Neural cell (in vitro differentiated cells): ENCODE results near the gene ABCA13. TPM values are rescaled to one million over a fixed set of nuclear protein-coding genes. Genes with fewer than 3 reads are reported as not detected.

Experiments
- H2AFZ ChIP-seq: fragments of 200-600, 300-800 bp; sonication (generic), shearing (Covaris generic); 2 replicates; pipeline ENCODE4 v1.6.0; 2014; ENCODE audit warnings: low read depth, mild to moderate bottlenecking, antibody characterized with exemption, low read length, moderate library complexity
- H3F3A ChIP-seq: fragments of 200-600 bp; shearing (Covaris generic); 2 replicates; pipeline ENCODE4 v1.6.1; 2016; ENCODE audit warnings: mild to moderate bottlenecking, moderate library complexity, mixed read lengths, antibody characterized with exemption, low read length; ENCODE audit not compliant: insufficient read depth, poor library complexity, severe bottlenecking
- H3K27ac ChIP-seq: fragments of 200-600, 300-800 bp; sonication (generic), shearing (Covaris generic); 2 replicates; pipeline ENCODE4 v1.5.1; 2014; ENCODE audit warnings: mild to moderate bottlenecking, low read length, moderate library complexity
- H3K27me3 ChIP-seq: fragments of 300-800, 200-600 bp; sonication (generic), shearing (Covaris generic); 2 replicates; pipeline ENCODE4 v1.6.0; 2014; ENCODE audit warnings: mild to moderate bottlenecking, low read depth, low read length, moderate library complexity; ENCODE audit not compliant: insufficient read depth
- H3K36me3 ChIP-seq: fragments of 300-800, 200-600 bp; sonication (generic), shearing (Covaris generic); 2 replicates; pipeline ENCODE4 v1.5.1; 2014; ENCODE audit warnings: mild to moderate bottlenecking, antibody characterized with exemption, low read length, moderate library complexity; ENCODE audit not compliant: insufficient read depth
- H3K4me2 ChIP-seq: fragments of 300-800, 200-600 bp; sonication (generic), shearing (Covaris generic); 2 replicates; pipeline ENCODE4 v1.6.0; 2014; ENCODE audit warnings: mild to moderate bottlenecking, low read length
- H3K4me3 ChIP-seq: fragments of 300-800, 200-600 bp; sonication (generic), shearing (Covaris generic); 2 replicates; pipeline ENCODE4 v1.5.1; 2014; ENCODE audit warnings: mild to moderate bottlenecking, low read length, moderate library complexity
- H3K79me2 ChIP-seq: fragments of 200-600 bp; shearing (Covaris generic); replicated peaks from 2 replicates; pipeline ENCODE4 v1.6.0; 2014; ENCODE audit warnings: mild to moderate bottlenecking, low read length, moderate library complexity; ENCODE audit not compliant: insufficient read depth
- H3K9ac ChIP-seq: fragments of 300-800, 200-600 bp; sonication (generic), shearing (Covaris generic); 2 replicates; pipeline ENCODE4 v1.6.1; 2016; ENCODE audit warnings: mild to moderate bottlenecking, low read length, mixed read lengths
- H3K9me2 ChIP-seq: fragments of 200-600 bp; shearing (Covaris generic); 2 replicates; pipeline ENCODE4 v1.6.1; 2016; ENCODE audit warnings: mild to moderate bottlenecking, low read length, mixed read lengths; ENCODE audit not compliant: insufficient read depth
- H3K9me3 ChIP-seq: fragments of 200-600, 300-800 bp; sonication (generic), shearing (Covaris generic); 2 replicates; pipeline ENCODE4 v1.6.1; 2016; ENCODE audit warnings: mild to moderate bottlenecking, mixed run types, low read length, moderate library complexity, mixed read lengths
- H4K20me1 ChIP-seq: fragments of 200-600 bp; shearing (Covaris generic); 2 replicates; pipeline ENCODE4 v1.6.1; 2016; ENCODE audit warnings: mild to moderate bottlenecking, mixed run types; ENCODE audit not compliant: insufficient read depth
- EP300 ChIP-seq: fragments of 450-650 bp; conservative IDR thresholded peaks from 2 replicates; pipeline ENCODE4 v1.6.1; 2014; ENCODE audit warnings: antibody characterized with exemption, mild to moderate bottlenecking, moderate library complexity; ENCODE audit not compliant: poor library complexity, severe bottlenecking
- EZH2 ChIP-seq: fragments of 200-600, 300-800 bp; shearing (Covaris generic), sonication (generic); IDR thresholded peaks from 2 replicates; pipeline ENCODE4 v1.6.1; 2014; ENCODE audit warnings: antibody characterized with exemption, low read length, borderline replicate concordance, mild to moderate bottlenecking; ENCODE audit not compliant: insufficient read depth, poor library complexity, severe bottlenecking
- MXI1 ChIP-seq: fragments of 450-650 bp; conservative IDR thresholded peaks from 2 replicates; pipeline ENCODE4 v1.6.1; 2014; ENCODE audit warnings: antibody characterized with exemption, mild to moderate bottlenecking; ENCODE audit not compliant: poor library complexity, severe bottlenecking
- POLR2AphosphoS5 ChIP-seq: IDR thresholded peaks from 2 replicates; pipeline ENCODE4 v1.6.1; 2012
- RAD21 ChIP-seq: fragments of 450-650 bp; conservative IDR thresholded peaks from 2 replicates; pipeline ENCODE4 v1.6.1; 2014; ENCODE audit warnings: antibody characterized with exemption, mild to moderate bottlenecking, moderate library complexity
- SMC3 ChIP-seq: fragments of 450-650 bp; conservative IDR thresholded peaks from 2 replicates; pipeline ENCODE4 v1.6.1; 2014; ENCODE audit warnings: antibody characterized with exemption, mild to moderate bottlenecking, moderate library complexity; ENCODE audit not compliant: poor library complexity
- TAF1 ChIP-seq: IDR thresholded peaks from 2 replicates; pipeline ENCODE4 v1.6.1; 2012; ENCODE audit warnings: low read depth
- polyA plus RNA-seq: library from polyadenylated mRNA; depleted of rRNA; stranded (reverse); fragments of >200 nt; gene quantifications from 2 replicates; pipeline ENCODE4 v1.2.3, GENCODE V29; 2014
- TF ChIP-seq, protein P1 (sequence below): fragments of 450-650 bp; IDR thresholded peaks from 2 replicates; pipeline ENCODE4 v1.5.1; 2014; ENCODE audit warnings: antibody characterized with exemption, mild to moderate bottlenecking, moderate library complexity; ENCODE audit not compliant: poor library complexity, severe bottlenecking
- TF ChIP-seq, protein P2 (sequence below): IDR thresholded peaks from 2 replicates; pipeline ENCODE4 v1.6.1; 2012; ENCODE audit warnings: borderline replicate concordance

ABCA13 gene
- polyA plus RNA-seq, 1 donor from 2014 or later = 0.20 TPM

DNA sequence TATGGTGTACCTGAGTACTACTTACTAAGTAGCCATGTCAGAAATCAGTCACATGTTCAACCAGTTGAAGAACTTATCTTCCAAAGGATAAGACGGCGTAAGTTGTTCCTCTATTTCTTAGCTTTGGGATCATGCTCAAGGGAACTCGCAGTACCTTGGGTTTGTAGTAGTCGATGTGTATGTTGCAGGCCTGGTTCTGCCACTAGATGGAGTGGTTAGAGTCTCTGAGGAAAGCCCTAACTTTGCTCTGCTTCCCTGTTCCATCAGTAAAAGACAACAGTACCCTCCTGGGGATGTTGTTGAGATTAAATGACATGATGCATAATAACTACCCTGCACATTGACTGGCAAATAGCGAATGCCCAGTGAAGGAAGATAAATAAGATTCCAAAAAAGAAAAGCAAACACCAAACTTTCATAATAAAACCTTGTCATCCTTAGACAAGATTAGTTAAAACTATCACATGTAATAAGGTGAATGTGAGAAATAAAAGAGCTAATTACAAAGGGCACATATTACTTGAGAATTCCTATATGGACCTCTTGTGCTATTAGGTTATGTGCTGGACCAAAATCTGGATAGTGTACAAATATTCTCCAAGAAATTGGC is 165.9 kb downstream of the ABCA13 start:
- no peak overlapping the region for H3K27ac ChIP-seq
- H3K4me3 ChIP-seq = no peak overlapping the region
- H3K79me2 ChIP-seq = no peaks in the 10 kb centered on the region
- no peak overlapping the region for H3K4me2 ChIP-seq
- H3F3A ChIP-seq = no peaks in the 10 kb centered on the region
- H3K9me3 ChIP-seq = no peaks in the 10 kb centered on the region
- TF ChIP-seq, protein P1, sequence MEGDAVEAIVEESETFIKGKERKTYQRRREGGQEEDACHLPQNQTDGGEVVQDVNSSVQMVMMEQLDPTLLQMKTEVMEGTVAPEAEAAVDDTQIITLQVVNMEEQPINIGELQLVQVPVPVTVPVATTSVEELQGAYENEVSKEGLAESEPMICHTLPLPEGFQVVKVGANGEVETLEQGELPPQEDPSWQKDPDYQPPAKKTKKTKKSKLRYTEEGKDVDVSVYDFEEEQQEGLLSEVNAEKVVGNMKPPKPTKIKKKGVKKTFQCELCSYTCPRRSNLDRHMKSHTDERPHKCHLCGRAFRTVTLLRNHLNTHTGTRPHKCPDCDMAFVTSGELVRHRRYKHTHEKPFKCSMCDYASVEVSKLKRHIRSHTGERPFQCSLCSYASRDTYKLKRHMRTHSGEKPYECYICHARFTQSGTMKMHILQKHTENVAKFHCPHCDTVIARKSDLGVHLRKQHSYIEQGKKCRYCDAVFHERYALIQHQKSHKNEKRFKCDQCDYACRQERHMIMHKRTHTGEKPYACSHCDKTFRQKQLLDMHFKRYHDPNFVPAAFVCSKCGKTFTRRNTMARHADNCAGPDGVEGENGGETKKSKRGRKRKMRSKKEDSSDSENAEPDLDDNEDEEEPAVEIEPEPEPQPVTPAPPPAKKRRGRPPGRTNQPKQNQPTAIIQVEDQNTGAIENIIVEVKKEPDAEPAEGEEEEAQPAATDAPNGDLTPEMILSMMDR = peak; percentile 63
- TF ChIP-seq EP300 (no peak), POLR2AphosphoS5 (no peak), TAF1 (no peak), SMC3 (peak; percentile 67), RAD21 (peak; percentile 62), MXI1 (no peak), EZH2 (no peak)
- TF ChIP-seq, protein P2, sequence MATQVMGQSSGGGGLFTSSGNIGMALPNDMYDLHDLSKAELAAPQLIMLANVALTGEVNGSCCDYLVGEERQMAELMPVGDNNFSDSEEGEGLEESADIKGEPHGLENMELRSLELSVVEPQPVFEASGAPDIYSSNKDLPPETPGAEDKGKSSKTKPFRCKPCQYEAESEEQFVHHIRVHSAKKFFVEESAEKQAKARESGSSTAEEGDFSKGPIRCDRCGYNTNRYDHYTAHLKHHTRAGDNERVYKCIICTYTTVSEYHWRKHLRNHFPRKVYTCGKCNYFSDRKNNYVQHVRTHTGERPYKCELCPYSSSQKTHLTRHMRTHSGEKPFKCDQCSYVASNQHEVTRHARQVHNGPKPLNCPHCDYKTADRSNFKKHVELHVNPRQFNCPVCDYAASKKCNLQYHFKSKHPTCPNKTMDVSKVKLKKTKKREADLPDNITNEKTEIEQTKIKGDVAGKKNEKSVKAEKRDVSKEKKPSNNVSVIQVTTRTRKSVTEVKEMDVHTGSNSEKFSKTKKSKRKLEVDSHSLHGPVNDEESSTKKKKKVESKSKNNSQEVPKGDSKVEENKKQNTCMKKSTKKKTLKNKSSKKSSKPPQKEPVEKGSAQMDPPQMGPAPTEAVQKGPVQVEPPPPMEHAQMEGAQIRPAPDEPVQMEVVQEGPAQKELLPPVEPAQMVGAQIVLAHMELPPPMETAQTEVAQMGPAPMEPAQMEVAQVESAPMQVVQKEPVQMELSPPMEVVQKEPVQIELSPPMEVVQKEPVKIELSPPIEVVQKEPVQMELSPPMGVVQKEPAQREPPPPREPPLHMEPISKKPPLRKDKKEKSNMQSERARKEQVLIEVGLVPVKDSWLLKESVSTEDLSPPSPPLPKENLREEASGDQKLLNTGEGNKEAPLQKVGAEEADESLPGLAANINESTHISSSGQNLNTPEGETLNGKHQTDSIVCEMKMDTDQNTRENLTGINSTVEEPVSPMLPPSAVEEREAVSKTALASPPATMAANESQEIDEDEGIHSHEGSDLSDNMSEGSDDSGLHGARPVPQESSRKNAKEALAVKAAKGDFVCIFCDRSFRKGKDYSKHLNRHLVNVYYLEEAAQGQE = no peak
- no peaks in the 10 kb centered on the region for H3K27me3 ChIP-seq
- H3K9ac ChIP-seq = no peak overlapping the region
- no peaks in the 10 kb centered on the region for H3K9me2 ChIP-seq
- H4K20me1 ChIP-seq = no peaks in the 10 kb centered on the region
- no peaks in the 10 kb centered on the region for H3K36me3 ChIP-seq
- H2AFZ ChIP-seq = no peak overlapping the region

DNA sequence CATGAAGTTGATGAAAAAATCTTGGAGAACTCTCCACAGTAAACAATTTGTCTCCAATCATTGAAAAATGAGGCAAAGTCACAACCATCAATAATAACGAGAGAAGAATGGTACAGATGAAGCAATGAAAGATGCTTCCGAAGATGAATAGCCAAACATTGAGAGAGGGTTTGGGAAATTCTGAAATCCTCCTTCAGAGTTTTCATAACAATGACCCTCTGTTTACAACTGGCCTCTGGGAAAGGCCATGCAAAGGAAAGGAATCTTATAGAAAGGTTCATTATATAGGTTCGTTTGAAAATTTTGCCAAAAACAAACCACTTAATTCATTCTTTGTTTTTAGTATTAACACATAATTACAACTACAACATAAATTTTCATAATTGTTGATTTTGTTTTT is 166.5 kb downstream of the ABCA13 start:
- Histone ChIP-seq H3K79me2 (no peaks in the 10 kb centered on the region), H3K4me2 (no peak overlapping the region), H3K9ac (no peak overlapping the region), H3K4me3 (no peak overlapping the region), H2AFZ (no peak overlapping the region), H3K27me3 (no peaks in the 10 kb centered on the region), H3F3A (no peaks in the 10 kb centered on the region), H4K20me1 (no peaks in the 10 kb centered on the region), H3K9me3 (no peaks in the 10 kb centered on the region), H3K9me2 (no peaks in the 10 kb centered on the region), H3K27ac (no peak overlapping the region), H3K36me3 (no peaks in the 10 kb centered on the region)
- no peak for TF ChIP-seq POLR2AphosphoS5
- TF ChIP-seq, protein P2 = no peak
- TF ChIP-seq EP300 = no peak
- no peak for TF ChIP-seq SMC3
- TF ChIP-seq, protein P1 = no peak
- TF ChIP-seq MXI1 = no peak
- TF ChIP-seq TAF1 = no peak
- TF ChIP-seq RAD21 = no peak
